GM18511 (cell line): Measurements from ENCODE around the gene FAS.

Experiments
- ATAC-seq: cut with Tn5 transposase; IDR thresholded peaks from one replicate; pipeline ENCODE4 v1.9.1; 2021; ENCODE audit warnings: mild to moderate bottlenecking, moderate library complexity; ENCODE audit not compliant: unreplicated experiment

Gene FAS

DNA sequence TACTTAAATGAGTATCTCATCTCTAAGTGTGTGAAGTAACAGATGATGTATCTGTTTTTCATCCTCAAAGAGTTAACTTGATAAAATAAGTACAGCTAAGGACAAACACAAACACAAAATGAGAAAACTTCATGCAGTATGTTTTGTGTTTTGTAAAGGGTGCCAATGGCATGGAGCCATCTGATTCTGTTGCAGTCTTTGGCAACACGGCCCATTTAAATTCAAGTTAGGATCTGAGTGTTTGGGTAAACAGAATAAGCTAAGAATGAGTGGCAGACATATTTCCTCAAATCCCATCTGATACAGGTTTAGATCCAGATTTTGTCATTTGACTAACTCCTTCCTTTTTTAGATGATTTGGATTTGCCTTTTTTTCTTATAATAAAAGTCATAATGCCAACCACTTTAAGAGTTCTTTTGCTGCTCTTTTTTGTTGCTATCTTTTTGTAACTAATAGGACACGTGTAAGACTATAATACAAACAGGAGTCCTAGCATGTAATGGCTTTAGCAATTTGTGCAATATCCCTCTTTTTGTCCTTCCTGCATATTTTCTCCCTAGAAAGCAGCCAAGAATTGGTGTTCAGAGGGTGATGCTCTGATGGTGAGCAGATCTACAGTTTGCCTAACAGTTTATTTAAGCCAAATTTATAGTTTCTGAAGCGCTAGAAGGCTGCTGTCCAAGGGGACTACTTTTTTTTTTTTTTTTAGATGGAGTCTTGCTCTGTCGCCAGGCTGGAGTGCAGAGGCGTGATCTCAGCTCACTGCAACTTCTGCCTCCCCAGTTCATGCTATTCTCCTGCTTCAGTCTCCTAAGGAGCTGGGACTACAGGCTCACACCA, 19.2 kb upstream of the FAS start:
- ATAC-seq = no peak

DNA sequence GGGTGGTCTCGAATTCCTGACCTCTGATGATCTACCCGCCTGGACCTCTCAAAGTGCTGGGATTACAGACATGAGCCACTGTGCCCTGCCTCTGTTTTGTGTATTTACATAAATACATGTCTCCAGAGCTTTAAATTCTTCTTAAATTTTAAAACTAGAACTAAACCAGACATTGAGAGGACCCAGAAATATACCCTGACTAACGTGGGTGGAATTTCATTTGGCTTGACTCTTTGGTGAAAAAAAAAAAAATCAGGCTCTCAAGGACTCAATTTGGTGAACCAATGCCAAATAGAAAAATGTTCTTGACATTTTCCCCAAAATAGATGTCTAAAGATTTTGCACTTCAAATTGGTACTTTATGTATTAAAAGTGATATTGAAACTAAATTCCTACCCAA, 16.6 kb upstream of the FAS start:
- ATAC-seq = no peak

- ATAC-seq = no peak
Measured at GRCh38 chr10:88974446-88975376, 15.9 kb upstream of the FAS start.

DNA sequence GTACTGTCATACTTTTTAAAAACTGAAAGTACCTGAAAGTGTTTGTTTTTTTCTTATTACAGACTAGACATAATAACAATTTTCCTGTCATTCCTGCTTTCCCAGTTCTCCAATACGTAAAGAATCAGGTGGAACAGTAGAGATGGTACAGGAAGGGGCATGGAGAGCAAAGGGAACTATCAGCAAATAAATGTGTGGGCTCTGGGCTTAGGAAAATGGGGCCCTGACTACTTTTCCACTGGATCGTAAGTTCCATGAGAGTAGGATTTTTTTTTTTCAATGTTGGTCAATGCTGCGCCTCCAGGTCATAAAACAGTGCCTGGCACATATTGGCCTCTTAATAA, 15.2 kb upstream of the FAS start:
- no peak for ATAC-seq

DNA sequence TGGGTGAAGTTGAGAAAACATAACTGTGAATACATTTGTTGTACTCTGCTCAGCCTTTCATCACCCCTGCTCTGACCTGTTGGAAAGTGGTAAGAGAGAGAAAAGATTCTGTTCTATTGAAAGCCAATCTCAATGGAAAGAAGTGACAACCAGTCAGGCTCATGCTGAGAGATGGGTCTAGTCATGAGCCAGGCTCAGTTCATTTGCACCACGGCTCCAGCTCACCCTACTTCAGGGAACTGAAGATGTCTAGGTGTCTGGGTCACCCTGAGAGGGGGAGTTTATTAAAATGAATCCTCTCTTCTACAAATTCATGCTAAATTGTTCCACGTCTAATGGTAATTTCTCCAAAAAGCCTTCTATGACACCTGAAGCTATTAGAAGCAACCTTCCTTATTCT, 12.1 kb upstream of the FAS start:
- no peak for ATAC-seq

- no peak for ATAC-seq
Measured at GRCh38 chr10:88979153-88979562, 11.4 kb upstream of the FAS start.

DNA sequence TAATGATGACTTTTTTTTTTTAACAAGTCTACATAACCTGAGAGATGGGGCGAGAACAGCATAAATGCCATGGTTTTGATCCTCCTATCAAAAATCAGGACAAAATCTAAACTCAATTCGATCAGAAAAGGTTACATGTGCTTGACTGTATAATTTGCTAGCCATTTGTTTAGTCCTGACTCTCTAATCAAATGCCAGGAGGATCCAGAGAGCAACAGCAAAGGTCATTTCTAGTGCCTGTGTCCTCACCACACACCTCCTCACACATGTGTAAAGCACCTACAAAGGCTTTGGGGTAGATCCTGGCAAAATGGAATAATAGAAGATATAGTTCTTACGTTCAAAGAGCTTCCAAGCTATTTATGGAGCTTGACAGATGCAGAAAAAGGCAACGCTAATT, 11.0 kb upstream of the FAS start:
- ATAC-seq = no peak

- no peak for ATAC-seq
Measured at GRCh38 chr10:88980247-88980646, 10.4 kb upstream of the FAS start.

DNA sequence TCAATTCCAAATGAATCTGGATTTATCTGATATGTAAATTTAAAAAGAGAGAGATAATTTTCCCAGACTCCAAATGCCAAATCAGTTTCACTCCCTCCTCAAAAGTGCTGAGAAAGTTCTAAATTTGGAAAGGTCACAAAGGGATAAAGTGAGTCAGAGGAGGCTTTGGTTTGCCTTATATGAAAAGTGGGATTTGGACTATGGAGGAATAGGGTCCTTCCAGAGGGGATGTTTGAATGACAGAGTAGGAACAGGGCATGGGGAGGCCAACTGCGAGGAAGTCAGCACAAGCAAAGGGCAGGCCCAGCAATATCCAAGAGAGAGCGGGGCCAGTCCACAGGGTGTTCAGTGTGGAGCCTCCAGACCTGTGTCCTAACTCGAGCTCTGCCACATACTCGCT, 9.8 kb upstream of the FAS start:
- no peak for ATAC-seq

DNA sequence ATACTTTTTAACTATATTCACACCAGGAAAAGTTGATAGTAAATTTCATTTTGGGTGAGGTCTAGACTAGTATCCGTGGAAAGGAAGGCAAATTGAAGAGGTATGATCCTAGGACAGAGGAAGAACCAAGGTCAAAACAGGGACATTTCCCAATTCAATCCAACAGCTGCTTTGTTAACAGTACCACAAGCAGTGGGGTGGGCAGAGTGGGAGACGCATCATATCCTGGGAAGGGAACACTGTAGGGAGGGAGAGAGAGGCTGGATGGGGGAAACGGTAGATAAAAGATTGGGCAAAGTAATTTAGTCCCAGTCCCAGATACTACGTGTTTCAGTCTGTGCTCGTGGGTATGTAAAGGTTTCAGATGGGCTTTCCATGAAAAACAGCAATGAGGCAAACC, 9.2 kb upstream of the FAS start:
- ATAC-seq = no peak

- ATAC-seq = no peak
Measured at GRCh38 chr10:88982366-88982765, 8.2 kb upstream of the FAS start.

DNA sequence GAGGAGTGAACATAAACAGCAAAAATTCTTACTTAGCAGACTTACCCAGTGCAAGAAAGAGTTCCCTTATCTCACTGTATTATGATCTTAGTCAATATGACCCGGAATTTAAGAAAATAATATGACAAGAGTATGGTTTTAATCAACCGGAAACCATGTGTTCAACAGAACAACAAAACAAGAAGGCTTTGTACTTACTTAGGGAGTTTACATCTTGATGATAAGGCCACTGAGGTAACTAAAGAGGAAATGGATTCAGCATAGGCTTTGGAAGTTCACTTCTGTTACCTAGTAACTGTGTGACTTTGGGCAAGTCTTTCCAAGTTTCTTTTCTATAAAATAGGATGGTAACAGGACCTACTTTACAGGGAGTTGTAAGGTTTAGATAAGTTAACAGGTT, 7.4 kb upstream of the FAS start:
- ATAC-seq = no peak

DNA sequence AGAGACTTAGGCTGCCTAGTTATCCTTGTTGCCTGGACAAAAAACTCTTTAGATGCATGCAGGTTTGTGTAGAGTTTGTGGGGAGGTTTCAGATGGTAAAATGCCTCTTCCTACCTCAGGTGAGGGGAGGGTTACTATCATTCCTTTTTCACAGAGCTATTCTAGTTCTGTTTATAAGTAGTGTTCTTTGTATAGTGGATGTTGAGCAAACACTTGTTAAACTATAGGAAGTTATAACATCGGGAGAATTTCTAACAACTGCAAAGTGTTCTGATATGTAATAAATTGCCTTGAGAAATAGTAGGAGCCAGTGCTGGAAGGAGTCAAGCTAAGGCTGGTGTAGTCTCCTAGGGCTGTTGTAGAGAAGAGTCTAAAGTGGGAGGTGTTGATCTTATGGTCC, 6.7 kb upstream of the FAS start:
- no peak for ATAC-seq

DNA sequence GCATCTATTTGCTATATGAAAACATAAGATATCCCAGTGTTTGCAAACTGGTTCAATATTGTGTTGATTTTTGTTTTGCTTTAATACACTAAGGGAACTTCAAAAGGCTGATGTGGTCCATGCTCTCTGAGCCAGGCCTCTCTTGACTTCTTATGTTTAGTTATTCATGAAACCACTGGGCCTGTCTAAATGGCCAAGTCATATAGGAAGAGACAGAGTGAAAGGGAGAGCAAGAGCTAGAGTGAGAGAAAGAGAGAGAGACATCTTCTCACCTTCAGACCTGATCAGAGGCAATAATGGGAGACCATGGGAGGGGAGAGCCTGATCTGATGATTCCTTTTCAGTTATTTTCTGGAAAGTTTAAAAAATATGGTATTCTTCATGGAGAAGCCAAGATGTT, 6.1 kb upstream of the FAS start:
- no peak for ATAC-seq

GRCh38 chr10:88986549-88987242, 3.9 kb upstream of the FAS start:
- ATAC-seq = no peak

- no peak for ATAC-seq
Measured at GRCh38 chr10:88987243-88987725, 3.3 kb upstream of the FAS start.

DNA sequence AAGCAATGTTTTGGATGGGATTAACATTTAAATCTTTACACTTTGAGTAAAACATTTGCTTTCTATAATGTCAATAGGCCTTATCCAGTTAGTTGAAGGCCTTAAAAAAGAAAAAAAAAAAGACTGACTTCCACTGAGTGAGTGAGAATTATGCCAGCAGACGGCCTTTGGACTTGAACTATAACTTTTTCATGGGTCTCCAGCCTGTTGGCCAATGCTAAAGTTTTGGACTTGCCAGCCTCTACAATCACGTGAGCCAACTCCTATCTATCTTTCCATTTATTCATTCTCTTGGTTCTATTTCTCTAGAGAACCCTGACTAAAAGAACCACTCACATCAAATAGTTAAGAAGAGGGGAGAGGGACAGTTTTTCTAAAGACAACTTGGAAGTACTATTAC, 2.8 kb upstream of the FAS start:
- no peak for ATAC-seq

GRCh38 chr10:88989423-88989822, 1.2 kb upstream of the FAS start:
- ATAC-seq = no peak

DNA sequence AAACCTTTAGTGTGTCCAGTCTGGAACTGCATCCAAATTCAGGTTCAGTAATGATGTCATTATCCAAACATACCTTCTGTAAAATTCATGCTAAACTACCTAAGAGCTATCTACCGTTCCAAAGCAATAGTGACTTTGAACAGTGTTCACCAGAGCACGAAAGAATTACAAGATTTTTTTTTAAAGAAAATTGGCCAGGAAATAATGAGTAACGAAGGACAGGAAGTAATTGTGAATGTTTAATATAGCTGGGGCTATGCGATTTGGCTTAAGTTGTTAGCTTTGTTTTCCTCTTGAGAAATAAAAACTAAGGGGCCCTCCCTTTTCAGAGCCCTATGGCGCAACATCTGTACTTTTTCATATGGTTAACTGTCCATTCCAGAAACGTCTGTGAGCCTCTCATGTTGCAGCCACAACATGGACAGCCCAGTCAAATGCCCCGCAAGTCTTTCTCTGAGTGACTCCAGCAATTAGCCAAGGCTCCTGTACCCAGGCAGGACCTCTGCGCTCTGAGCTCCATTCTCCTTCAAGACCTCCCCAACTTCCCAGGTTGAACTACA, 694 bp upstream of the FAS start:
- peak; percentile 12 for ATAC-seq

GRCh38 chr10:88991161-88991898, 732 bp downstream of the FAS start:
- peak; percentile 41 for ATAC-seq
